NB4 (cell line): ENCODE data around the gene SLC35A5.

ENCODE experiments used
- MYC ChIP-seq: IDR thresholded peaks from 2 replicates; pipeline ENCODE4 v1.6.1; 2011; ENCODE audit warnings: low read depth, low read length
- POLR2A ChIP-seq: IDR thresholded peaks from 2 replicates; pipeline ENCODE4 v1.6.1; 2011; ENCODE audit warnings: mild to moderate bottlenecking; ENCODE audit not compliant: insufficient read length; ENCODE audit errors: extremely low read depth
- TF ChIP-seq, protein P1 (sequence below): IDR thresholded peaks from one replicate; pipeline ENCODE4 v1.5.1; 2012; ENCODE audit warnings: low read depth, low read length

DNA sequence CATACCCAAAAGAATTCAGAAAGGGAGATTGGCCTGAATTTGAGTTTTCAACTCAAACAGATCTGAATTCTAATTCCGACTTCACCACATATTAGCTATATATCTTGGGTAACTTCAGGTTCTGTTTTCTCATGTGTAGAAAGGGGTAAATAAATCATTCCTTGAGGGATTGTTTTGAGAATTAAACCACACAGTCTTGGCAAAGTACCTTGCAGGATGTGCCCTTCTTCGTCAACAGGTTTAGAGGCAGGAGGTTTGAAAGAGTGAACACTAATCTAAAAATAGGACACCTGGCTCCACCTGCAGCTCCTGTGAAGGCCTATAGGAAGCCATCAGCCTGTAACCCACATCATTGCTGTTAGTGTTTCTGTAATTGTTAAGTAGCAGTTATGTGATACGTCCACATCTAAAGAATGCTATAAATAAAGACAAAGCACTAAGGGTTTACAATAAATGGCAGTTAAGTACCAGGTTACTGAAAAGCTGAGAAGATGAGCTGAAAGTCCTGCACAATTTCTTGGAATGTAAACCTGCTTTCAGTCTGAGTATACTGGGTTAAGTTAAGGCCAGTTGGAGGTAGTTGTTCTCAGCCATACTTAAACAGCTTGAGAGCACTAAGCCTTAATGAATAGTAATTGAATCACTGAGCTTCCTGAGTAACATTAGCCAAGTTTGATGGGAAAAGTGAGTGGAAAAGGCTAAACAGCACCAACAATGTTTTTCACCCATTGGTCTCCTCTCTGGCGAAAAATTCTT is 73.1 kb downstream of the SLC35A5 start:
- TF ChIP-seq, protein P1, sequence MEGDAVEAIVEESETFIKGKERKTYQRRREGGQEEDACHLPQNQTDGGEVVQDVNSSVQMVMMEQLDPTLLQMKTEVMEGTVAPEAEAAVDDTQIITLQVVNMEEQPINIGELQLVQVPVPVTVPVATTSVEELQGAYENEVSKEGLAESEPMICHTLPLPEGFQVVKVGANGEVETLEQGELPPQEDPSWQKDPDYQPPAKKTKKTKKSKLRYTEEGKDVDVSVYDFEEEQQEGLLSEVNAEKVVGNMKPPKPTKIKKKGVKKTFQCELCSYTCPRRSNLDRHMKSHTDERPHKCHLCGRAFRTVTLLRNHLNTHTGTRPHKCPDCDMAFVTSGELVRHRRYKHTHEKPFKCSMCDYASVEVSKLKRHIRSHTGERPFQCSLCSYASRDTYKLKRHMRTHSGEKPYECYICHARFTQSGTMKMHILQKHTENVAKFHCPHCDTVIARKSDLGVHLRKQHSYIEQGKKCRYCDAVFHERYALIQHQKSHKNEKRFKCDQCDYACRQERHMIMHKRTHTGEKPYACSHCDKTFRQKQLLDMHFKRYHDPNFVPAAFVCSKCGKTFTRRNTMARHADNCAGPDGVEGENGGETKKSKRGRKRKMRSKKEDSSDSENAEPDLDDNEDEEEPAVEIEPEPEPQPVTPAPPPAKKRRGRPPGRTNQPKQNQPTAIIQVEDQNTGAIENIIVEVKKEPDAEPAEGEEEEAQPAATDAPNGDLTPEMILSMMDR, result no peak
- TF ChIP-seq POLR2A (no peak), MYC (no peak)
